Gastrocnemius medialis (tissue), 4 donors: ENCODE results near the gene CTCF.

Experiments used
- CTCF ChIP-seq, 5 experiments: fragments of 450-650 bp in 3 of 5; fragments of 200-600 bp in 2 of 5; sonication (generic) in 2 of 5; IDR thresholded peaks in 4 of 5; conservative IDR thresholded peaks in 1 of 5; 1 replicate in 4 of 5; 2 replicates in 1 of 5; pipeline ENCODE4 v1.5.1; 2016 to 2019; ENCODE audit warnings: antibody characterized with exemption in 5 of 5, mild to moderate bottlenecking in 3 of 5, moderate library complexity in 3 of 5
- POLR2A ChIP-seq, 2 donors: fragments of 450-650 bp; IDR thresholded peaks; one replicate each; pipeline ENCODE4 v1.6.1; 2017; ENCODE audit warnings: antibody characterized with exemption in 2 of 2, mild to moderate bottlenecking in 2 of 2, moderate library complexity in 2 of 2

- TF ChIP-seq CTCF (IDR thresholded peaks at IDR 0.05 in 4 of 5, conservative IDR thresholded peaks at IDR 0.05 in 1 of 5) = no peak
- no peak for TF ChIP-seq POLR2A (IDR thresholded peaks at IDR 0.05)
Measured at GRCh38 chr16:67531247-67531646, 31.1 kb upstream of the CTCF start.
